WTC11 (cell line): Measurements from ENCODE around the gene TSGA10.

Experiments used
- FOXP1 ChIP-seq: sonication (generic); formaldehyde crosslinking; IDR thresholded peaks from 2 replicates; pipeline ENCODE4 v1.8.0; 2022; ENCODE audit warnings: missing genetic modification reagents, mild to moderate bottlenecking, moderate library complexity, borderline replicate concordance
- TF ChIP-seq, protein P1 (sequence below): fragments of 200-600 bp; IDR thresholded peaks from 2 replicates; pipeline ENCODE4 v1.8.0; 2022; ENCODE audit warnings: antibody characterized with exemption
- TF ChIP-seq, protein P2 (sequence below): sonication (generic); formaldehyde crosslinking; IDR thresholded peaks from 2 replicates; pipeline ENCODE4 v1.8.1; 2023; ENCODE audit warnings: mild to moderate bottlenecking, missing genetic modification reagents
- TF ChIP-seq, protein P3 (sequence below): sonication (generic); formaldehyde crosslinking; IDR thresholded peaks from 2 replicates; pipeline ENCODE4 v1.8.1; 2023; ENCODE audit warnings: mild to moderate bottlenecking, missing genetic modification reagents, moderate library complexity

DNA sequence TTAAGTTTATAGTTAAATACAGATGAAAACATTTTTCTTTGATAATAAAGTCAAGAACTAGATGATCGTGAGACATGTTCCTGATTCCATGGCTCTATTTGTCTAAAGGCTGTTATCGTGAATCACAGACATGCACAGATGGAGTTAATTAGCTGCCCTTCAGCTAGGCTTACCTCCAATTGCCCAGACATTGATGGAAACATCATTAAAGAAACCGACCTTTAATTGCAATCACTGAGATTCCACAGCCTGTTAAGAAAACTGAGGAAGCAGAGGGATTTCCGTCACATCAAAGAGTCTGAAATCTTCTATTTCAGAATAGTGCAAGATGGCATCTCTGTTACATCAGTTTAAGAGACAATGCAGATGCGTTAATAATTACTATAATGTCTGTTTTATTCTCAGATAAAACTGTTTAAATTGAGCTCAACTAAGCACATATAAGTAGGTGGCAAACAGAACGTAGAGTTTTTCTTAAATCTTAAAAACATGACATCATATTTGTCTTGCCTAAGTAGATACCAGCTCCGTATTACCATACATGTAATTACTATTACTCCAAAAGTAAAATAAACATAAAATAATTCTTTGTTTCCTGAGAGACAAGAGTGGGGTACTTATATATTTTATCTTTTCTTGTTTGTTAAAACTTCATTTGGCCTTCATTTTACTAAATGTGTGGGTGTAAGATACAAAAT lies 194.8 kb downstream of the TSGA10 start:
- TF ChIP-seq, protein P1, sequence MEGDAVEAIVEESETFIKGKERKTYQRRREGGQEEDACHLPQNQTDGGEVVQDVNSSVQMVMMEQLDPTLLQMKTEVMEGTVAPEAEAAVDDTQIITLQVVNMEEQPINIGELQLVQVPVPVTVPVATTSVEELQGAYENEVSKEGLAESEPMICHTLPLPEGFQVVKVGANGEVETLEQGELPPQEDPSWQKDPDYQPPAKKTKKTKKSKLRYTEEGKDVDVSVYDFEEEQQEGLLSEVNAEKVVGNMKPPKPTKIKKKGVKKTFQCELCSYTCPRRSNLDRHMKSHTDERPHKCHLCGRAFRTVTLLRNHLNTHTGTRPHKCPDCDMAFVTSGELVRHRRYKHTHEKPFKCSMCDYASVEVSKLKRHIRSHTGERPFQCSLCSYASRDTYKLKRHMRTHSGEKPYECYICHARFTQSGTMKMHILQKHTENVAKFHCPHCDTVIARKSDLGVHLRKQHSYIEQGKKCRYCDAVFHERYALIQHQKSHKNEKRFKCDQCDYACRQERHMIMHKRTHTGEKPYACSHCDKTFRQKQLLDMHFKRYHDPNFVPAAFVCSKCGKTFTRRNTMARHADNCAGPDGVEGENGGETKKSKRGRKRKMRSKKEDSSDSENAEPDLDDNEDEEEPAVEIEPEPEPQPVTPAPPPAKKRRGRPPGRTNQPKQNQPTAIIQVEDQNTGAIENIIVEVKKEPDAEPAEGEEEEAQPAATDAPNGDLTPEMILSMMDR = no peak
- no peak for TF ChIP-seq FOXP1
- TF ChIP-seq, protein P2, sequence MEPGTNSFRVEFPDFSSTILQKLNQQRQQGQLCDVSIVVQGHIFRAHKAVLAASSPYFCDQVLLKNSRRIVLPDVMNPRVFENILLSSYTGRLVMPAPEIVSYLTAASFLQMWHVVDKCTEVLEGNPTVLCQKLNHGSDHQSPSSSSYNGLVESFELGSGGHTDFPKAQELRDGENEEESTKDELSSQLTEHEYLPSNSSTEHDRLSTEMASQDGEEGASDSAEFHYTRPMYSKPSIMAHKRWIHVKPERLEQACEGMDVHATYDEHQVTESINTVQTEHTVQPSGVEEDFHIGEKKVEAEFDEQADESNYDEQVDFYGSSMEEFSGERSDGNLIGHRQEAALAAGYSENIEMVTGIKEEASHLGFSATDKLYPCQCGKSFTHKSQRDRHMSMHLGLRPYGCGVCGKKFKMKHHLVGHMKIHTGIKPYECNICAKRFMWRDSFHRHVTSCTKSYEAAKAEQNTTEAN (CRISPR knock-in tag) = no peak
- TF ChIP-seq, protein P3, sequence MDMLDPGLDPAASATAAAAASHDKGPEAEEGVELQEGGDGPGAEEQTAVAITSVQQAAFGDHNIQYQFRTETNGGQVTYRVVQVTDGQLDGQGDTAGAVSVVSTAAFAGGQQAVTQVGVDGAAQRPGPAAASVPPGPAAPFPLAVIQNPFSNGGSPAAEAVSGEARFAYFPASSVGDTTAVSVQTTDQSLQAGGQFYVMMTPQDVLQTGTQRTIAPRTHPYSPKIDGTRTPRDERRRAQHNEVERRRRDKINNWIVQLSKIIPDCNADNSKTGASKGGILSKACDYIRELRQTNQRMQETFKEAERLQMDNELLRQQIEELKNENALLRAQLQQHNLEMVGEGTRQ (CRISPR knock-in tag) = no peak
